H9 (cell line): ENCODE results near the gene ANAPC2. TPM values are rescaled to one million over a fixed set of nuclear protein-coding genes. Genes with fewer than 3 reads are reported as not detected.

Source experiments
- DNase-seq: peaks from one replicate; pipeline ENCODE4 v3.0.0-alpha.2; 2017
- H2AFZ ChIP-seq: one replicate; pipeline ENCODE4 v1.6.1; 2013; ENCODE audit warnings: mild to moderate bottlenecking, low read length, control low read depth, moderate library complexity
- H2AK5ac ChIP-seq: 2 replicates; pipeline ENCODE4 v1.6.1; 2013; ENCODE audit warnings: low read length, control low read depth, mixed read lengths; ENCODE audit not compliant: insufficient read length
- H2BK120ac ChIP-seq: one replicate; pipeline ENCODE4 v1.6.1; 2013; ENCODE audit warnings: low read depth, mild to moderate bottlenecking, low read length, control low read depth, inconsistent platforms; ENCODE audit not compliant: poor library complexity, severe bottlenecking
- H2BK12ac ChIP-seq: 2 replicates; pipeline ENCODE4 v1.6.1; 2013; ENCODE audit warnings: low read length, control low read depth, mixed read lengths, low read depth; ENCODE audit not compliant: insufficient read length
- H2BK15ac ChIP-seq: 2 replicates; pipeline ENCODE4 v1.6.1; 2013; ENCODE audit warnings: low read depth, low read length, control low read depth
- H2BK20ac ChIP-seq: one replicate; pipeline ENCODE4 v1.6.1; 2013; ENCODE audit warnings: low read depth, mild to moderate bottlenecking, low read length, control low read depth, inconsistent platforms; ENCODE audit not compliant: poor library complexity, severe bottlenecking
- H2BK5ac ChIP-seq: 2 replicates; pipeline ENCODE4 v1.6.1; 2013; ENCODE audit warnings: low read length, control low read depth, mixed read lengths; ENCODE audit not compliant: insufficient read length
- H3K14ac ChIP-seq: 2 replicates; pipeline ENCODE4 v1.6.1; 2013; ENCODE audit warnings: low read length, control low read depth; ENCODE audit not compliant: insufficient read depth
- H3K18ac ChIP-seq: 2 replicates; pipeline ENCODE4 v1.6.1; 2013; ENCODE audit warnings: low read depth, mild to moderate bottlenecking, mixed read lengths, low read length, control low read depth; ENCODE audit not compliant: insufficient read length
- H3K23ac ChIP-seq: 2 replicates; pipeline ENCODE4 v1.6.1; 2013; ENCODE audit warnings: low read length, control low read depth, mixed read lengths, low read depth; ENCODE audit not compliant: insufficient read length
- H3K23me2 ChIP-seq: 2 replicates; pipeline ENCODE4 v1.6.1; 2013; ENCODE audit warnings: low read depth, mild to moderate bottlenecking, mixed read lengths, low read length, control low read depth; ENCODE audit not compliant: insufficient read length, poor library complexity, severe bottlenecking
- H3K27ac ChIP-seq: 2 replicates; pipeline ENCODE4 v1.5.1; 2013; ENCODE audit warnings: low read length, control low read depth, mixed read lengths, low read depth; ENCODE audit not compliant: insufficient read length
- H3K27me3 ChIP-seq: 2 replicates; pipeline ENCODE4 v1.6.1; 2013; ENCODE audit warnings: low read length, control low read depth, inconsistent platforms; ENCODE audit not compliant: insufficient read depth
- H3K4ac ChIP-seq: 2 replicates; pipeline ENCODE4 v1.6.1; 2013; ENCODE audit warnings: low read depth, mild to moderate bottlenecking, control low read depth, inconsistent platforms, low read length, moderate library complexity
- H3K4me1 ChIP-seq: 2 replicates; pipeline ENCODE4 v1.6.1; 2013; ENCODE audit warnings: low read length, control low read depth, inconsistent platforms; ENCODE audit not compliant: insufficient read depth
- H3K4me2 ChIP-seq: 2 replicates; pipeline ENCODE4 v1.6.1; 2013; ENCODE audit warnings: low read length, control low read depth, mixed read lengths; ENCODE audit not compliant: insufficient read length, insufficient read depth
- H3K56ac ChIP-seq: 2 replicates; pipeline ENCODE4 v1.6.1; 2013; ENCODE audit warnings: low read depth, mild to moderate bottlenecking, mixed read lengths, low read length, control low read depth; ENCODE audit not compliant: insufficient read length
- H3K79me1 ChIP-seq: 2 replicates; pipeline ENCODE4 v1.6.1; 2013; ENCODE audit warnings: low read depth, mild to moderate bottlenecking, moderate library complexity, low read length, control low read depth, inconsistent platforms; ENCODE audit not compliant: insufficient read depth, poor library complexity, severe bottlenecking
- H3K79me2 ChIP-seq: 2 replicates; pipeline ENCODE4 v1.6.1; 2013; ENCODE audit warnings: low read length, control low read depth, inconsistent platforms; ENCODE audit not compliant: insufficient read depth
- H3K9ac ChIP-seq: 2 replicates; pipeline ENCODE4 v1.6.1; 2013; ENCODE audit warnings: low read length, control low read depth, mixed read lengths; ENCODE audit not compliant: insufficient read length; ENCODE audit errors: extremely low read depth
- H3K9me3 ChIP-seq: one replicate; pipeline ENCODE4 v1.6.1; 2013; ENCODE audit warnings: low read depth, low read length, inconsistent platforms; ENCODE audit not compliant: control insufficient read depth
- H3T11ph ChIP-seq: one replicate; pipeline ENCODE4 v1.6.1; 2013; ENCODE audit warnings: mild to moderate bottlenecking, low read length, control low read depth, inconsistent platforms
- H4K20me1 ChIP-seq: one replicate; pipeline ENCODE4 v1.6.1; 2013; ENCODE audit not compliant: control insufficient read depth, insufficient read length, insufficient read depth
- H4K5ac ChIP-seq: 2 replicates; pipeline ENCODE4 v1.6.1; 2013; ENCODE audit warnings: low read depth, mild to moderate bottlenecking, mixed read lengths, low read length, control low read depth; ENCODE audit not compliant: insufficient read length
- H4K8ac ChIP-seq: replicated peaks from 2 replicates; pipeline ENCODE4 v1.6.1; 2013; ENCODE audit warnings: low read length, control low read depth, mixed read lengths, low read depth; ENCODE audit not compliant: insufficient read length
- H4K91ac ChIP-seq: 2 replicates; pipeline ENCODE4 v1.6.1; 2013; ENCODE audit warnings: low read depth, mild to moderate bottlenecking, moderate library complexity, mixed read lengths, low read length, control low read depth; ENCODE audit not compliant: insufficient read length
- H3K27ac Mint-ChIP-seq, 3 experiments: 2 replicates in 2 of 3; 3 replicates in 1 of 3; pipeline ENCODE4 v1.8.0; 2020 to 2021; ENCODE audit warnings: mixed read lengths in 3 of 3, mild to moderate bottlenecking in 1 of 3, moderate library complexity in 1 of 3
- H3K27me3 Mint-ChIP-seq: 2 replicates; pipeline ENCODE4 v1.8.0; 2021; ENCODE audit warnings: low read depth, mild to moderate bottlenecking, moderate library complexity, mixed read lengths
- H3K36me3 Mint-ChIP-seq, 3 experiments: 2 replicates in 2 of 3; 3 replicates in 1 of 3; pipeline ENCODE4 v1.8.0; 2020 to 2021; ENCODE audit warnings: low read depth in 3 of 3, mixed read lengths in 3 of 3; ENCODE audit not compliant: insufficient read depth in 1 of 3
- H3K4me1 Mint-ChIP-seq, 2 experiments: 2 replicates each; pipeline ENCODE4 v1.8.0; 2020; ENCODE audit warnings: mixed read lengths in 2 of 2
- H3K4me3 Mint-ChIP-seq, 2 experiments: 2 replicates in 1 of 2; 3 replicates in 1 of 2; pipeline ENCODE4 v1.8.0; 2020 to 2021; ENCODE audit warnings: mild to moderate bottlenecking in 2 of 2, mixed read lengths in 2 of 2, moderate library complexity in 1 of 2
- H3K9me3 Mint-ChIP-seq, 2 experiments: 2 replicates in 1 of 2; 3 replicates in 1 of 2; pipeline ENCODE4 v1.8.0; 2020; ENCODE audit warnings: mild to moderate bottlenecking in 2 of 2, mixed read lengths in 2 of 2, moderate library complexity in 1 of 2
- CTCF ChIP-seq: fragments of 200-600 bp; sonication (generic); conservative IDR thresholded peaks from 3 replicates; pipeline ENCODE4 v1.8.0; 2021; ENCODE audit warnings: antibody characterized with exemption, mild to moderate bottlenecking
- WGBS: extraction: QIAGEN DNeasy Blood & Tissue Kit; methylation state at CpG from one replicate; pipeline ENCODE4 v1.1.7; 2013; ENCODE audit warnings: missing lambda C conversion rate, low lambda C conversion rate, mixed read lengths; ENCODE audit not compliant: insufficient read length; ENCODE audit errors: extremely low coverage; 5-methylcytosine and 5-hydroxymethylcytosine counted together
- total RNA-seq: library from RNA; stranded (reverse); gene quantifications from 2 replicates; pipeline ENCODE4 v1.2.1, GENCODE V29; 2021

ANAPC2 gene
- total RNA-seq, 1 experiment from 2014 or later, result 54.8 TPM

- no CpG with 5 or more reads among the region's 61 CpGs for WGBS
- DNase-seq, result peak; percentile 60
Measured at GRCh38 chr9:137221506-137222111, 33.2 kb upstream of the ANAPC2 start.

More at GRCh38 chr9:137221506-137222111, 33.2 kb upstream of the ANAPC2 start:
- Mint-ChIP-seq H3K4me3 (peak overlapping the region; percentile 48 to 68; a peak in 3 of 5 replicates), H3K36me3 (peaks cover 0 to 6% (median 0%) of the 10 kb centered on the region in 3 experiments; a peak in 1 of 7 replicates), H3K27ac (no peak overlapping the region), H3K4me1 (peaks cover 4 to 8% of the 10 kb centered on the region in 2 experiments), H3K9me3 (no peaks in the 10 kb centered on the region), H3K27me3 (no peaks in the 10 kb centered on the region)
- no peaks in the 10 kb centered on the region for H3K9me3 ChIP-seq
- H4K20me1 ChIP-seq, result no peaks in the 10 kb centered on the region
- H3K79me2 ChIP-seq, result no peaks in the 10 kb centered on the region
- H3K23me2 ChIP-seq, result peaks cover 18% of the 10 kb centered on the region
- no peaks in the 10 kb centered on the region for H3K27me3 ChIP-seq
- no peak overlapping the region for H2BK120ac ChIP-seq
- H4K8ac ChIP-seq, result no peak overlapping the region
- no peak overlapping the region for H4K91ac ChIP-seq
- no peak overlapping the region for H4K5ac ChIP-seq
- H3K56ac ChIP-seq, result no peak overlapping the region
- H3K9ac ChIP-seq, result no peak overlapping the region
- H2AK5ac ChIP-seq, result no peak overlapping the region
- no peak overlapping the region for H3K23ac ChIP-seq
- peak overlapping the region; percentile 24 for H3K4me2 ChIP-seq
- no peaks in the 10 kb centered on the region for H3K79me1 ChIP-seq
- H2BK15ac ChIP-seq, result no peak overlapping the region
- no peak overlapping the region for H2BK12ac ChIP-seq
- no peak overlapping the region for H2BK5ac ChIP-seq
- H2AFZ ChIP-seq, result no peak overlapping the region
- no peak overlapping the region for H3T11ph ChIP-seq
- no peak overlapping the region for H3K18ac ChIP-seq
- peak overlapping the region; percentile 74; the same call in 1 of the 2 replicates for H3K14ac ChIP-seq
- H2BK20ac ChIP-seq, result no peak overlapping the region
- no peaks in the 10 kb centered on the region; the same call in 1 of the 2 replicates for H3K4me1 ChIP-seq
- H3K27ac ChIP-seq, result no peak overlapping the region
- no peak for TF ChIP-seq CTCF
- no peak overlapping the region for H3K4ac ChIP-seq
